GM10266 (cell line): ENCODE data around the gene NPPC.
"Not testable (repeated sequence)": the region's sequence is repeated elsewhere in the genome, so short reads cannot be mapped to it uniquely, and the experiment has no call there.

Experiments
- DNase-seq: peaks from one replicate; pipeline ENCODE4 v3.0.0; 2012; ENCODE audit errors: extremely low spot score
- CTCF ChIP-seq: IDR thresholded peaks from 2 replicates; pipeline ENCODE4 v1.5.1; 2012; ENCODE audit warnings: mild to moderate bottlenecking, low read depth; ENCODE audit not compliant: control insufficient read depth, insufficient read depth; ENCODE audit errors: missing control alignments

The NPPC gene

GRCh38 chr2:231960810-231961348 lies 34.7 kb upstream of the NPPC start:
- DNase-seq, result no peak
- TF ChIP-seq CTCF, result no peak

- no peak for DNase-seq
- TF ChIP-seq CTCF, result no peak
These were observed 31.9 kb upstream of the NPPC start for GRCh38 chr2:231957913-231958763.

- no peak for TF ChIP-seq CTCF
- DNase-seq, result no peak
These were observed 29.7 kb upstream of the NPPC start for GRCh38 chr2:231955758-231956472.

- TF ChIP-seq CTCF, result no peak
- DNase-seq, result no peak
These were observed 25.3 kb upstream of the NPPC start for GRCh38 chr2:231951452-231952035.

GRCh38 chr2:231947694-231948093 lies 21.5 kb upstream of the NPPC start:
- TF ChIP-seq CTCF, result no peak
- DNase-seq, result no peak

GRCh38 chr2:231947112-231947511 lies 20.9 kb upstream of the NPPC start:
- not testable (repeated sequence) for DNase-seq

GRCh38 chr2:231946241-231946814 lies 20.1 kb upstream of the NPPC start:
- TF ChIP-seq CTCF, result no peak
- DNase-seq, result no peak
